GM10266 (cell line): ENCODE measurements around the gene PLIN5.
A peak's percentile ranks its signal among the peaks of the same experiment; 100 is the strongest.

Experiments used
- DNase-seq: peaks from one replicate; pipeline ENCODE4 v3.0.0; 2012; ENCODE audit errors: extremely low spot score
- CTCF ChIP-seq: IDR thresholded peaks from 2 replicates; pipeline ENCODE4 v1.5.1; 2012; ENCODE audit warnings: mild to moderate bottlenecking, low read depth; ENCODE audit not compliant: control insufficient read depth, insufficient read depth; ENCODE audit errors: missing control alignments

Gene PLIN5

GRCh38 chr19:4482721-4483364 lies 52.2 kb downstream of the PLIN5 start:
- no peak for DNase-seq
- no peak for TF ChIP-seq CTCF

GRCh38 chr19:4477034-4477801 lies 57.8 kb downstream of the PLIN5 start:
- DNase-seq: no peak
- TF ChIP-seq CTCF: no peak

GRCh38 chr19:4474514-4475022 lies 60.5 kb downstream of the PLIN5 start:
- peak; percentile 91 for DNase-seq

GRCh38 chr19:4473763-4474513 lies 61.1 kb downstream of the PLIN5 start:
- TF ChIP-seq CTCF: no peak
- no peak for DNase-seq

More at GRCh38 chr19:4474514-4475022, 60.5 kb downstream of the PLIN5 start:
- no peak for TF ChIP-seq CTCF

- no peak for DNase-seq
- TF ChIP-seq CTCF: no peak
Observed at GRCh38 chr19:4473011-4473762, 61.8 kb downstream of the PLIN5 start.
